C4-2B (cell line): Measurements from ENCODE around the gene PLCG1.

Experiments
- ZFX ChIP-seq: fragments of 450-650 bp; IDR thresholded peaks from 2 replicates; pipeline ENCODE4 v1.6.1; 2017
- TF ChIP-seq, protein P1 (sequence below): fragments of 450-650 bp; conservative IDR thresholded peaks from 2 replicates; pipeline ENCODE4 v1.5.1; 2017; ENCODE audit warnings: mild to moderate bottlenecking

DNA sequence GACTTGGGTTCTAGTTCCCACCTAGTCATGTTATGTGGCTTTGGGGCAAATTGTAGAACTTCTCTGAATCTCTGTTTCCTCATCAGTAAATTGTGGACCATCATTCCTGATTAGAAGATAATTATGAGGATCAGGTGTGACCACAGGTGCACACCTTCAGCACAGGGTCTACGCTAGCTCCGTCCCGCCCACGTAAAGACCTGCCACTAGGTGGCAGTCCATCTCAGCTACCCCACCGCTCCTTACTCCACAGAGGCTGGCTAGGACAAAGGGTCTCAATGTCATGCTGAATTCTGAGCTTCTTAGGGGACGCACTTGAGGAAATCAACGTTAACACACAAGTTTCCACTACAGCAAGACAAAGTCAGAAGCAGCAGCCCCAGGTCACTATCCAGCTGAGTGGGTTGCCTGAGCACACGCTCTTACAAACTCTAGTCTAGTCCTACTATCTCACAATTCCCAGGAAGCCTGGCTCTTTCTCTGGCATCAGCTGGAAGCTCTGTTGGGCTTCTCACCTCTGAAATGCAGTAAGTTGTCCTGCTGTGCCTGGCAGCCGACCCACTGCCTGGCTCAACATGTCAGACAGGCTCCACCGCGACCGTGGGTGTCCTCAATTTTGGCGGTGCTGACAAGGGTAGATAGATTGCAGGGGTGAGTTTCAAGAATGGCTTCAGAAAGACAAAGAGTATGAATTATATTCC lies 2.0 kb upstream of the PLCG1 start:
- TF ChIP-seq, protein P1, sequence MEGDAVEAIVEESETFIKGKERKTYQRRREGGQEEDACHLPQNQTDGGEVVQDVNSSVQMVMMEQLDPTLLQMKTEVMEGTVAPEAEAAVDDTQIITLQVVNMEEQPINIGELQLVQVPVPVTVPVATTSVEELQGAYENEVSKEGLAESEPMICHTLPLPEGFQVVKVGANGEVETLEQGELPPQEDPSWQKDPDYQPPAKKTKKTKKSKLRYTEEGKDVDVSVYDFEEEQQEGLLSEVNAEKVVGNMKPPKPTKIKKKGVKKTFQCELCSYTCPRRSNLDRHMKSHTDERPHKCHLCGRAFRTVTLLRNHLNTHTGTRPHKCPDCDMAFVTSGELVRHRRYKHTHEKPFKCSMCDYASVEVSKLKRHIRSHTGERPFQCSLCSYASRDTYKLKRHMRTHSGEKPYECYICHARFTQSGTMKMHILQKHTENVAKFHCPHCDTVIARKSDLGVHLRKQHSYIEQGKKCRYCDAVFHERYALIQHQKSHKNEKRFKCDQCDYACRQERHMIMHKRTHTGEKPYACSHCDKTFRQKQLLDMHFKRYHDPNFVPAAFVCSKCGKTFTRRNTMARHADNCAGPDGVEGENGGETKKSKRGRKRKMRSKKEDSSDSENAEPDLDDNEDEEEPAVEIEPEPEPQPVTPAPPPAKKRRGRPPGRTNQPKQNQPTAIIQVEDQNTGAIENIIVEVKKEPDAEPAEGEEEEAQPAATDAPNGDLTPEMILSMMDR: peak; percentile 91
- no peak for TF ChIP-seq ZFX
